Measurements from ENCODE around the gene YPEL1.
"Not testable (repeated sequence)": the region's sequence is repeated elsewhere in the genome, so short reads cannot be mapped to it uniquely, and the experiment has no call there.

The YPEL1 gene

GRCh38 chr22:21697880-21698279 is 37.7 kb downstream of the YPEL1 start:
- DNase-seq = no peak

- DNase-seq = peak in 1 of 3 experiments; percentile 6
Measured at GRCh38 chr22:21697021-21697771, 38.4 kb downstream of the YPEL1 start.

GRCh38 chr22:21696115-21696514 is 39.5 kb downstream of the YPEL1 start:
- DNase-seq = no peak

GRCh38 chr22:21695430-21696085 is 40.0 kb downstream of the YPEL1 start:
- no peak for DNase-seq

- no peak for DNase-seq
Measured at GRCh38 chr22:21694795-21695429, 40.7 kb downstream of the YPEL1 start.

GRCh38 chr22:21694394-21694793 is 41.2 kb downstream of the YPEL1 start:
- no peak for DNase-seq

GRCh38 chr22:21693999-21694341 is 41.6 kb downstream of the YPEL1 start:
- no peak for DNase-seq

GRCh38 chr22:21693333-21693998 is 42.1 kb downstream of the YPEL1 start:
- no peak for DNase-seq

- DNase-seq = not testable (repeated sequence)
Measured at GRCh38 chr22:21692856-21693255, 42.7 kb downstream of the YPEL1 start.

GRCh38 chr22:21691816-21692215 is 43.8 kb downstream of the YPEL1 start:
- DNase-seq = no peak

GRCh38 chr22:21690401-21690801 is 45.2 kb downstream of the YPEL1 start:
- no peak for DNase-seq

- DNase-seq = no peak
Measured at GRCh38 chr22:21688706-21689381, 46.8 kb downstream of the YPEL1 start.

- DNase-seq = no peak
Measured at GRCh38 chr22:21688341-21688705, 47.3 kb downstream of the YPEL1 start.

GRCh38 chr22:21687685-21688259 is 47.8 kb downstream of the YPEL1 start:
- DNase-seq = no peak

GRCh38 chr22:21686634-21687393 is 48.8 kb downstream of the YPEL1 start:
- DNase-seq = no peak

GRCh38 chr22:21686193-21686608 is 49.4 kb downstream of the YPEL1 start:
- DNase-seq = no peak

- DNase-seq = no peak
Measured at GRCh38 chr22:21685164-21685513, 50.5 kb downstream of the YPEL1 start.

GRCh38 chr22:21684492-21685163 is 51.0 kb downstream of the YPEL1 start:
- no peak for DNase-seq

- no peak for DNase-seq
Measured at GRCh38 chr22:21683401-21683811, 52.2 kb downstream of the YPEL1 start.

- peak in 1 of 3 experiments; percentile 1 for DNase-seq
Measured at GRCh38 chr22:21682385-21683175, 53.0 kb downstream of the YPEL1 start.
